NCI-H1092 treated with DMSO at 0.1 percent for 48 hours (cell line): ENCODE measurements around the gene KCNE5.
A peak's percentile ranks its signal among the peaks of the same experiment; 100 is the strongest.
"Not testable (repeated sequence)": the region's sequence is repeated elsewhere in the genome, so short reads cannot be mapped to it uniquely, and the experiment has no call there.

Experiments
- DNase-seq: peaks from one replicate; lab custom pipeline; 2025; lab: John Stamatoyannopoulos, UW

The KCNE5 gene, protein sequence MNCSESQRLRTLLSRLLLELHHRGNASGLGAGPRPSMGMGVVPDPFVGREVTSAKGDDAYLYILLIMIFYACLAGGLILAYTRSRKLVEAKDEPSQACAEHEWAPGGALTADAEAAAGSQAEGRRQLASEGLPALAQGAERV

GRCh38 chrX:109624641-109625616 is at the start of gene KCNE5:
KCNE5 (minus strand) TSS chrX:109625172; CDS start chrX:109625020, 152 bp downstream.
- DNase-seq: no peak

- DNase-seq: no peak
These were observed 47.3 kb upstream of the KCNE5 start for GRCh38 chrX:109672239-109672638.

DNA sequence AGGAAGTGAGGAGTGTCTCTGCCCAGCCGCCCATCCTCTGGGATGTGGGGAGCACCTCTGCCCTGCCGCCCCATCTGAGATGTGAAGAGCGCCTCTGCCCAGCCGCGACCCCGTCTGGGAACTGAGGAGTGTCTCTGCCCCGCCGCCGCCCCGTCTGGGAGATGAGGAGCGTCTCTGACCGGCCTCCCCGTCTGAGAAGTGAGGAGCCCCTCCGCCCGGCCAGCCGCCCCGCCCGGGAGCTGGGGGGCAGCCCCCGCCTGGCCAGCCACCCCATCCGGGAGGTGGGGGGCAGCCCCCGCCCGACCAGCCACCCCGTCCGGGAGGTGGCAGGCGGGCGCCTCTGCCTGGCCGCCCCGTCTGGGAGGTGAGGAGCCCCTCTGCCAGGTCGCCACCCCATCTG is 46.2 kb upstream of the KCNE5 start:
- DNase-seq: not testable (repeated sequence)

DNA sequence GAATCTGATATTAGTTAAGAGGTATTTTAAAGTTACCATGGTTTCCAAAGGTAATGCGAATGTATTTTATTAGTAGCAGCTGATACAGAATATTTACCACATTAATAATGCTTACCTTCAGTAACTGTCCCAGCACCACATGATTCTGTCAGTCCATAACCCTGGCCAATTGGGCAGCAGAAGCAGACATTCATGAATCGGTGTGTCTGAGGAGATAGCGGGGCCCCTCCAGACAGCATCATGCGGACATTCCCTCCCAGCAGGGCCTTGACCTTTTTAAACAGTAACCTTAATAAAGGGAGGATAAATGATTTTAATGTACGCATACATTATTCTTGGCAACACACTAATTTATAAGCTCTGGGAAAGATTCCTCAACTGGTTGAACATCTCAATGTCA is 43.0 kb upstream of the KCNE5 start:
- DNase-seq: no peak

- no peak for DNase-seq
These were observed 35.6 kb upstream of the KCNE5 start for GRCh38 chrX:109660435-109661143.

GRCh38 chrX:109658391-109658790 is 33.4 kb upstream of the KCNE5 start:
- DNase-seq: no peak

DNA sequence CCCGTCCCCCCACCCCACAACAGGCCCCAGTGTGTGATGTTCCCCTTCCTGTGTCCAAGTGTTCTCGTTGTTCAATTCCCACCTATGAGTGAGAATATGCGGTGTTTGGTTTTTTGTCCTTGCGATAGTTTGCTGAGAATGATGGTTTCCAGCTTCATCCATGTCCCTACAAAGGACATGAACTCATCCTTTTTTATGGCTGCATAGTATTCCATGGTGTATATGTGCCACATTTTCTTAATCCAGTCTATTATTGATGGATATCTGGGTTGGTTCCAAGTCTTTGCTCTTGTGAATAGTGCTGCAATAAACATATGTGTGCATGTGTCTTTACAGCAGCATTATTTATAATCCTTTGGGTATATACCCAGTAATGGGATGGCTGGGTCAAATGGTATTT is 32.4 kb upstream of the KCNE5 start:
- not testable (repeated sequence) for DNase-seq

DNA sequence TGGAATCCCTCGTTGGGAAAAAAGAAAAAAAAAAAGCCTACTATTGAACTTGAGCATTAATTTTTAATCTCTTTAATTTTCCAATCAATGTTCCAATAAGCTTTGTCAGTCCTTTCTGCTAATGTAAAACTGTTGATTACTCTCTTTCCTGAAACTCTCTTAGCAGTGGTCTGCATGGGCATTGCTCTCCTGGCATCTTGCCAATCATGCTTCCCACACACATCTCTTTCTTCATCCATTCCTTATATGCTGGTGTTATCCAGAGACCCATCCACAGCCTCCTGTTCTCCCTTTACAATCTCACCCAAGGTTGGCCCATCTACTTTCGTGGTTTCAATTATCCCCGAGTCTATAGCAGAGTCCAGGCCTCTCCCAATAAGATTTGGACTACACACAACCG is 31.8 kb upstream of the KCNE5 start:
- no peak for DNase-seq

DNA sequence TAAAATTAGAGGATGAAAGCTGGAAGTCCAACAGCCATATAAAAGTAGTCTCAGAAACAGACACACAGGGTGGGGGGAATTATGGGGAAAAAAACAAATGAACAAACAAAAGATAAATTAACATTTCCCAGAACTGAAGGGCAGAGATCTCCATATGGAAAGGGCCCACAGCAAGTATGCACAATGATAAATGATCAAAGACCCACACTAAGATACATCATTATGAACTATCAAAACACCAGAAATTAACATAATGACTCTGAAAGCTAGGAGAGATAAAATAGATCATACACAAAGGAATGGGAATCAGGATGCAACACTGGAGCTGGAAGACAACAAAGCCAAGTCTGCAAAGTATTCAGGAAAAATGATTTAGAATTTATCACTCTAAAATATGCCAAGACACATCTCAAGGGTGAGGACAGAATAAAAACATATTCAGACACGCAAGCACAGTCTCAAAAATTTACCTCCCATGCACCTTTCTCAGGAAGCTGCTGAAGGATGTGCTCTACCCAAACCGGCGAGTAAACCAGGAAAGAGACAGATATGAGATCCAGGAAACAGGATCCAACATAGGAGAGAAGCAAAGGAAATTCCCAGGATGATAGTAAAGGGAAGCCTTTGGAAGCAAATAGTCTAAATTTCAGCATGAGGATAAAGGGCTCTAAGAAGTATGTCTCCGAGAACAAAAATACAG is 30.7 kb upstream of the KCNE5 start:
- no peak for DNase-seq

- no peak for DNase-seq
These were observed 29.6 kb upstream of the KCNE5 start for GRCh38 chrX:109654516-109655109.

DNA sequence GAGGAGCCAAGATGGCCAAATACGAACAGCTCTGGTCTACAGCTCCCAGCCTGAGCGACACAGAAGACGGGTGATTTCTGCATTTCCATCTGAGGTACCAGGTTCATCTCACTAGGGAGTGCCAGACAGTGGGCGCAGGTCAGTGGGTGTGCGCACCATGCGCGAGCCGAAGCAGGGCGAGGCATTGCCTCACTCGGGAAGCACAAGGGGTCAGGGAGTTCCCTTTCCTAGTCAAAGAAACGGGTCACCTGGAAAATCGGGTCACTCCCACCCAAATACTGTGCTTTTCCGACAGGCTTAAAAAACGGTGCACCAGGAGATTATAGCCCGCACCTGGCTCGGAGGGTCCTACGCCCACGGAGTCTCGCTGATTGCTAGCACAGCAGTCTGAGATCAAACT is 19.7 kb upstream of the KCNE5 start:
- DNase-seq: not testable (repeated sequence)

GRCh38 chrX:109643687-109644086 is 18.7 kb upstream of the KCNE5 start:
- DNase-seq: no peak

- no peak for DNase-seq
These were observed 13.2 kb upstream of the KCNE5 start for GRCh38 chrX:109638158-109638557.

DNA sequence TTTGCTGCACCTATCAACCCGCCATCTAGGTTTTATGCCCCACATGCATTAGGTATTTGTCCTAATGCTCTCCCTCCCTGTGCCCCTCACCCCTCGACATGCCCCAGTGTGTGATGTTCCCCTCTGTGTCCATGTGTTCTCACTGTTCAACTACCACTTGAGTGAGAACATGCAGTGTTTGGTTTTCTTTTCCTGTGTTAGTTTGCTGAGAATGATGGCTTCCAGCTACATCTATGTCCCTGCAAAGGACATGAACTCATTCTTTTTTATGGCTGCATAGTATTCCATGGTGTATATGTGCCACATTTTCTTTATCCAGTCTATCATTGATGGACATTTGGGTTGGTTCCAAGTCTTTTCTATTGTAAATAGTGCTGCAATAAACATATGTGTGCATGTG is 12.5 kb upstream of the KCNE5 start:
- not testable (repeated sequence) for DNase-seq

DNA sequence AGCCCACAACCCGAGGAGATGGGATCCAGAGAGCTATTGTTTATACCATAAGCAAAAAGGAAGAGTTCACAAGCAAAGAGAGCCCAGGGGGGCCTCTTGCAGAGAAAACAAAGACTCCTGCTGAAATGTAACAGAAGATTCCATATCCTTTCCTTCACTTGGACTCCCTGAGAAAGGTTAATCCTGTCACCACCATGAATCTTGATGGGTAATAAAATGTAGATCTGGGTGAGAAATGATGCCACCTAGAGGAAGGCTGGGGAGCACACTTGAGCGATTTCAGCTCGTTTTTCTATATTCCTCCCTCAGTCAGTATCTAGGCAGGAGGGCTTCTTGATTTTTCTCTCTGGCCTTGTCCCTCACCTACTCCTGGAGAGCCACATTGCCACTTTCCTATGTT is 10.2 kb upstream of the KCNE5 start:
- no peak for DNase-seq

DNA sequence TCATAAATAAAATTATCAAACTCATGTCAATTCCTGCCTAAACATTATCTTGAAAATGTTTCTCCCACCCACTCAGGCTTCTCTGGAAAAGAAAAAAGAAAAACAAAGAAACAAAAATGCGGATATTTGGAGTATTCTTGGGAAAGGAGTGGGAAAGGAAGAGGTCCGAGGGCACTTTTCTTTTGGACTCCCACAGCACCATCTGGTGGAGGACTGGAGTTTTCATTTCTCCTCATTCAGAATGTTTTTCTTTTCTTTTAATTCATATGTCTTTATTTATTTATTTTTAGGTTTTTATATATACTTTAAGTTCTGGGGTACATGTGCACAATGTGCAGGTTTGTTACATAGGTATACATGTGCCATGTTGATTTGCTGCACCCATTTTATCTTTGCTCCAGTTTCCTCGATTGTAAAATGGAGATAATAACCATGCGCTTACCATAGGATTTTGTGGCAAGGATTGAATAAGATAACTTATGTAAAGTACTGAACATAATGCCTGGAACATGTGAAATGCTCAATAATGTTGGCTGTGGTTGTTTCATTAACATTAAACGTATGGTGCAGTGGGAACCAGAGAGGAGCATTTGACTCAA is 8.0 kb upstream of the KCNE5 start:
- DNase-seq: peak; percentile 3

GRCh38 chrX:109629310-109629709 is 4.3 kb upstream of the KCNE5 start:
- peak; percentile 9 for DNase-seq

DNA sequence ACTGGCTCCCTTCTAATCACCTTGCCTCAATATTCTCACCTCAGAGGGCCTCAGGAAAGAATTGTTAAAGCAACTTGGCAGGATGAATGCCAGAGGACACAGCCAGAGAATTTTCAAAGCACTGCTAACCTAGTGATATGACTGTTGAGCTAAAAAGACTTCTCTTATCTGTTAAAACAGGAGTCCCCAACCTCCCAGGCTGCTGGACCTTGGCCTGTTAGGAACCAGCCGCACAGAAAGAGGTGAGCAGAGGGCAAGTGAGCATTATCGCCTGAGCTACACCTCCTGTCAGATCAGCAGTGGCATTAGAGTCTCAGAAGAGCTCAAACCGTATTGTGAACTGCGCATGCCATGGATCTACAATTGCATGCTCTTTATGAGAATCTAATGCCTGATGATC is 1.7 kb upstream of the KCNE5 start:
- no peak for DNase-seq

DNA sequence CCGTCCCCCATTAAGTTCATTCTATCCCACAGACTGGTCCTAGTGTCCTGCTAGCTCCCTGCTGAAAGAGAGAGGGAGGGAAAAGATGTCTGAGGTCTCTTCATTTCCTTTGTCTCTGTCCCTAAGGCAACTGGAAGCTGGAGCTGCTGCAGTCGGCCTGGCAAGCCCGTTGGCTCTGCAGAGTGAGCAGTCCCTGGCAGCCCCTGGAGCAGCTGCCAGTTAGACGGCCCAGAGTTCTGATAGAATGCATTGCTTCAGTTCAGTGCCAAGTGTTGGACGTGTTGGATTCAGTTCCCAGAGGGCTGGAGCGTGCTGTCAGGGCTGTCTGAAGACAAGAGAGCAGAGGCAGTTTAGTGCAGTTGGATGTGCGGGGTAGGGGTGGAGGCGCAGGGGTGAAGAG is 975 bp downstream of the KCNE5 start:
- DNase-seq: no peak

GRCh38 chrX:109622270-109622669 is 2.7 kb downstream of the KCNE5 start:
- DNase-seq: no peak

DNA sequence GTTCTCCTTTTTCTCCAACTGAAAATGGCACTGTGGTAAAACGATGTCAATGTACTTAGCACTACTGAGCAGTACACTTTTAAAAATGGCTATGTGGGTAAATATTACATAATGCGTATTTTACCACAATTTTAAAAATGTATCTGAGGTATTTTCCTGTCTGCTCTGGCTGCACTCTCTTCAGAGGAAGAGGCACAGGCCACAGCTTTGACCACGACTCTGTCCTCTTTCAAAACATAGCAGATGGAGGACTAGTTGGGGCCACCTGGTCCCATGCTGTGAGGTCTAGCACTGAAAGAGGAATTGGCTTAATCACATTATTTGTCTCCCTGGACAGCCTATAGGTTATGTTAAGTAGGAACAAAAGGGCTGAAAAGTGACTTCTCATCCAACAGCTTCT is 5.2 kb downstream of the KCNE5 start:
- DNase-seq: no peak
